ENCODE measurements around the gene GSTO2.

- TF ChIP-seq ATF3 (IDR thresholded peaks at IDR 0.05; ENCODE audit: borderline replicate concordance, extremely low read depth, low read depth, low read length) (no peak), RCOR1 (conservative IDR thresholded peaks at IDR 0.05; ENCODE audit: low read depth, low read length) (no peak), CHD2 (IDR thresholded peaks at IDR 0.05; ENCODE audit: borderline replicate concordance, low read depth, low read length) (no peak), RFX5 (IDR thresholded peaks at IDR 0.05; ENCODE audit: low read depth, low read length) (no peak), MAX (IDR thresholded peaks at IDR 0.05; ENCODE audit: low read depth, low read length) (no peak), CTCF (IDR thresholded peaks at IDR 0.05 in 2 of 3, conservative IDR thresholded peaks at IDR 0.05 in 1 of 3; ENCODE audit: control insufficient read depth in 2 of 3, extremely low read depth in 1 of 3, insufficient read depth in 1 of 3, low read depth in 3 of 3, low read length in 3 of 3) (no peak), USF2 (IDR thresholded peaks at IDR 0.05; ENCODE audit: borderline replicate concordance, low read depth, low read length) (no peak), CREB1 (IDR thresholded peaks at IDR 0.05; ENCODE audit: low read depth) (no peak), EGR1 (IDR thresholded peaks at IDR 0.05; ENCODE audit: borderline replicate concordance in 1 of 2, low read depth in 2 of 2, low read length in 2 of 2) (no peak)
Measured at GRCh38 chr10:104333728-104334373, 64.9 kb downstream of the GSTO2 start.

Data from GM12878 (cell line).